ENCODE measurements around the gene FCSK.

Gene FCSK

DNA sequence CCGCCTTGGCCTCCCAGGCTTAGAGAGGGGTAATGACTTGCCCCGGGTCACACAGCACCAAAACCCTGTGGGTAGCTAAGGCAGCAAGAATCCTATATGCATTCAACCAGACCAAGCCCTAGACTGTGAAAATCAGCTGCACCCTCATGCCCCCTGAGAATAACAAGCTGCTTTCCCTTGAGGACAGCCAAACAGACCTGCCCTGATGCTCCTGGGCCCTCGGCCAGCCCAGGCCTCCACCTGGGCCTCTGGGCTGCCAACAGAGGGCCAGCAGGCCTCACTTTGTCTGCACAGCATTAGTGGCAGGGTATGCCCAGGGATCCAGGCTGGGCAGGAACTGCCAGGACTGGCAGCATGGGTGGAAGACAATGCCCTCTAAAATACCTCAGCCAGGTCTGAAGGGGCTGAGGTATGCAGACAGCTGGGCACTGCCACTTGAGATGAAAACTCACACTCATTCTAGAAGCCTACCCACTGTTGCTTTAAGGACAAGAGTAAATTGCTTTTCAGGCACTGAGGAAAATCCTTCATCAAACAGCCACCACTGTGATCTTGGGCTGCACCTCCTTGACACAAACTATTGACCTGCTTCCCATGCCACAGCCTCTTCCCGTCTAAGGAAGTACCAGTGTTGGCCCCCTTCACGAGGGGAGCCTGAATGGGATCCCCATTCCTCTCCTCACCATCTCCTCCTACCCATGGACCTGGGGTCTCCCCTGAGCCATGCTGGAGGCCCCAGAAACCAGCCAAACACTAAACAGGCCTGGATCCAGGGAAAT lies 24.3 kb upstream of the FCSK start:
- TF ChIP-seq USF1 (IDR thresholded peaks at IDR 0.05) = no peak
- TF ChIP-seq FOXM1 (IDR thresholded peaks at IDR 0.05; ENCODE audit: borderline replicate concordance, low read depth) = no peak
- no peak for TF ChIP-seq NFIC (IDR thresholded peaks at IDR 0.05)
- TF ChIP-seq TCF12 (IDR thresholded peaks at IDR 0.05; ENCODE audit: low read depth) = no peak
- no peak for TF ChIP-seq CEBPB (IDR thresholded peaks at IDR 0.05)
- no peak for TF ChIP-seq TEAD4 (IDR thresholded peaks at IDR 0.05)
- TF ChIP-seq TAF1 (IDR thresholded peaks at IDR 0.05; ENCODE audit: low read depth) = no peak
- TF ChIP-seq EGR1 (IDR thresholded peaks at IDR 0.05) = no peak
- TF ChIP-seq CREB1 (IDR thresholded peaks at IDR 0.05; ENCODE audit: low read depth) = no peak
- no peak for TF ChIP-seq YY1 (IDR thresholded peaks at IDR 0.05; ENCODE audit: low read depth)
- TF ChIP-seq, protein P1, sequence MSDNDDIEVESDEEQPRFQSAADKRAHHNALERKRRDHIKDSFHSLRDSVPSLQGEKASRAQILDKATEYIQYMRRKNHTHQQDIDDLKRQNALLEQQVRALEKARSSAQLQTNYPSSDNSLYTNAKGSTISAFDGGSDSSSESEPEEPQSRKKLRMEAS (IDR thresholded peaks at IDR 0.05) = no peak
- no peak for TF ChIP-seq REST (IDR thresholded peaks at IDR 0.05; ENCODE audit: low read depth)
- no peak for TF ChIP-seq ZBTB7A (IDR thresholded peaks at IDR 0.05; ENCODE audit: low read depth)
- no peak for TF ChIP-seq EP300 (IDR thresholded peaks at IDR 0.05; ENCODE audit: borderline replicate concordance)
- no peak for TF ChIP-seq RAD21 (IDR thresholded peaks at IDR 0.05; ENCODE audit: low read depth)

GRCh38 chr16:70430667-70431536 lies 23.5 kb upstream of the FCSK start:
- no peak for TF ChIP-seq TEAD4 (IDR thresholded peaks at IDR 0.05)
- TF ChIP-seq EGR1 (IDR thresholded peaks at IDR 0.05) = no peak
- no peak for TF ChIP-seq CREB1 (IDR thresholded peaks at IDR 0.05; ENCODE audit: low read depth)
- TF ChIP-seq YY1 (IDR thresholded peaks at IDR 0.05; ENCODE audit: low read depth) = no peak
- TF ChIP-seq USF1 (IDR thresholded peaks at IDR 0.05) = no peak
- TF ChIP-seq RAD21 (IDR thresholded peaks at IDR 0.05; ENCODE audit: low read depth) = no peak
- no peak for TF ChIP-seq REST (IDR thresholded peaks at IDR 0.05; ENCODE audit: low read depth)
- no peak for TF ChIP-seq EP300 (IDR thresholded peaks at IDR 0.05; ENCODE audit: borderline replicate concordance)
- no peak for TF ChIP-seq FOXM1 (IDR thresholded peaks at IDR 0.05; ENCODE audit: borderline replicate concordance, low read depth)
- no peak for TF ChIP-seq NFIC (IDR thresholded peaks at IDR 0.05)
- no peak for TF ChIP-seq TCF12 (IDR thresholded peaks at IDR 0.05; ENCODE audit: low read depth)
- TF ChIP-seq, protein P1 (IDR thresholded peaks at IDR 0.05) = no peak
- TF ChIP-seq TAF1 (IDR thresholded peaks at IDR 0.05; ENCODE audit: low read depth) = no peak
- TF ChIP-seq ZBTB7A (IDR thresholded peaks at IDR 0.05; ENCODE audit: low read depth) = no peak
- no peak for TF ChIP-seq CEBPB (IDR thresholded peaks at IDR 0.05)

DNA sequence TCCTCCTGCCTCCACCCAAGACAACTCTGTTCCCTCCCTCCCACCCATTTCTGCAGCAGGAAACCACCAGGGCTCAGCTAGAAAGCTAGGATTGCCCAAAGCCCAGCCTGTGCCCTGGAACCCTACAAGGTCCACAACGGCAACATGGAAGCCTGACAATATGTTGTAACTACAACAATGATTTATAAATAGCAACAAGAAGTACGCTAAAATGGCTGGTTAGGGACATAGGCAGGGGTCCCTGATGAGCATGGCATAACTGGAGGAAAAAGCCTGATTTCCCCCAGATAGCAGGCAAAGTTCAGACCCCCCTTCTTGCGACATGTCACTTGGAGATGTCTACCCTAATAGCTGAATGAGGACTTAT lies 22.1 kb upstream of the FCSK start:
- TF ChIP-seq USF1 (IDR thresholded peaks at IDR 0.05) (no peak), EGR1 (IDR thresholded peaks at IDR 0.05) (no peak), NFIC (IDR thresholded peaks at IDR 0.05) (no peak), CEBPB (IDR thresholded peaks at IDR 0.05) (no peak), ZBTB7A (IDR thresholded peaks at IDR 0.05; ENCODE audit: low read depth) (no peak), RAD21 (IDR thresholded peaks at IDR 0.05; ENCODE audit: low read depth) (no peak), FOXM1 (IDR thresholded peaks at IDR 0.05; ENCODE audit: borderline replicate concordance, low read depth) (no peak), REST (IDR thresholded peaks at IDR 0.05; ENCODE audit: low read depth) (no peak), TCF12 (IDR thresholded peaks at IDR 0.05; ENCODE audit: low read depth) (no peak), TAF1 (IDR thresholded peaks at IDR 0.05; ENCODE audit: low read depth) (no peak), TEAD4 (IDR thresholded peaks at IDR 0.05) (no peak), EP300 (IDR thresholded peaks at IDR 0.05; ENCODE audit: borderline replicate concordance) (no peak), YY1 (IDR thresholded peaks at IDR 0.05; ENCODE audit: low read depth) (no peak), CREB1 (IDR thresholded peaks at IDR 0.05; ENCODE audit: low read depth) (no peak)
- TF ChIP-seq, protein P1 (IDR thresholded peaks at IDR 0.05) = no peak
